NT2/D1 (cell line): ENCODE data around the gene KRTAP5-1.
"Not testable (repeated sequence)": the region's sequence is repeated elsewhere in the genome, so short reads cannot be mapped to it uniquely, and the experiment has no call there.

ENCODE experiments used
- DNase-seq: peaks from one replicate; pipeline ENCODE4 v3.0.0-alpha.2; 2011; ENCODE audit warnings: low read depth, low spot score
- H3K27me3 ChIP-seq: 2 replicates; pipeline ENCODE4 v1.6.0; 2011; ENCODE audit warnings: mild to moderate bottlenecking; ENCODE audit not compliant: insufficient read length, insufficient read depth
- H3K36me3 ChIP-seq: 2 replicates; pipeline ENCODE4 v1.6.1; 2011; ENCODE audit warnings: mild to moderate bottlenecking, low read length, mixed read lengths; ENCODE audit not compliant: insufficient read depth, insufficient read length
- H3K4me1 ChIP-seq: 2 replicates; pipeline ENCODE4 v1.5.1; 2011; ENCODE audit not compliant: insufficient read depth, insufficient read length
- H3K4me3 ChIP-seq: 2 replicates; pipeline ENCODE4 v1.5.1; 2011; ENCODE audit warnings: low read depth; ENCODE audit not compliant: insufficient read length
- H3K9ac ChIP-seq: 2 replicates; pipeline ENCODE4 v1.6.0; 2011; ENCODE audit warnings: low read depth; ENCODE audit not compliant: insufficient read length
- H3K9me3 ChIP-seq: 2 replicates; pipeline ENCODE4 v1.5.1; 2011; ENCODE audit warnings: mild to moderate bottlenecking, low read length; ENCODE audit not compliant: insufficient read depth
- SUZ12 ChIP-seq: IDR thresholded peaks from 2 replicates; pipeline ENCODE4 v1.6.1; 2011; ENCODE audit not compliant: insufficient read length, insufficient read depth; ENCODE audit errors: extremely low read depth
- YY1 ChIP-seq: IDR thresholded peaks from 2 replicates; pipeline ENCODE4 v1.6.1; 2011; ENCODE audit not compliant: insufficient read length, insufficient read depth
- ZNF274 ChIP-seq: IDR thresholded peaks from 2 replicates; pipeline ENCODE4 v1.6.1; 2011; ENCODE audit warnings: mild to moderate bottlenecking, low read depth, low read length

KRTAP5-1 gene

DNA sequence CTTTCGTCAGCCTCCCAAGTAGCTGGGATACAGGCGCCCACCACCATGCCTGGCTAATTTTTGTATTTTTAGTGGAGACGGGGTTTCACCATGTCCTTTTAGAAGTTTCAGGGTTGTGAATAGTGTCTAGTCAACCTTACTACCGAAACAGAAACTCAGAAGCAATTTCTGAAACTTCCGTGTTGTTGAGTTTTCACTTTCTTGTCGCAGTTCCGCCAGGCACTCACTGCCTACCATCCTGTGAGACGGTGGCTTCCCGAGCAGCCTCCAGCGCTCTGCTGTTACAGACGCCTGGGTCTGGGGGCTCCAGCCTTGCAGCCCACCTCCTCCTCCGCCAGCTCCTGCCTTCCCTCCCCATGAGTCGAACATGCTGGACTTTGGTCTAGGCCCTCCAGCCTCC, 20.8 kb upstream of the KRTAP5-1 start:
- DNase-seq, H3K9ac ChIP-seq: not testable (repeated sequence)

DNA sequence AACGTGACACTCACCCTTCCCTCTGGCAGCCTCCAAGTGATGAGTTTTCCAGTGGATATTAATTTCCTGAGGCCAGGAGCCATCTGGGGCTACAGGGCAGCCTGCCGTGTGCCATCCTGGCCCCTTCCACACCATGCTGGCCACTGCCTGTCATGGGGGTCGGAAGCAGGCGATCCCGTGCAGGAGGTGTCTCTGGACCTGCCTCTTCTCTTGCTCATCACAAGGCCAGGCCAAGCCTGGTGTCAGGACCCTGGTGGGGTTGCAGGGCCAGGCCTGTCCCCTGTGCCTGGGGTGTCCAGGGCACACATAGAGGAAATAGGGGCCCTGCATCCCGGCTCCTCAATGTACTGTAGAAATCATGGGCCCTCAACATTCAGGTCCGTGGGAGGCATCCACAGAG, 19.6 kb upstream of the KRTAP5-1 start:
- H3K9ac ChIP-seq: no peak overlapping the region
- TF ChIP-seq YY1 (no peak), SUZ12 (no peak), ZNF274 (no peak)
- peaks cover 7% of the 10 kb centered on the region for H3K4me1 ChIP-seq
- H3K9me3 ChIP-seq: no peaks in the 10 kb centered on the region
- DNase-seq: no peak
- H3K4me3 ChIP-seq: no peak overlapping the region
- H3K27me3 ChIP-seq: peaks cover 30% of the 10 kb centered on the region
- no peaks in the 10 kb centered on the region for H3K36me3 ChIP-seq

More for the DNA sequence above, 20.8 kb upstream of the KRTAP5-1 start:
- not testable (repeated sequence) for H3K4me3 ChIP-seq, H3K36me3 ChIP-seq, H3K4me1 ChIP-seq, H3K9me3 ChIP-seq
- H3K27me3 ChIP-seq: peaks cover 30% of the 10 kb centered on the region

GRCh38 chr11:1604181-1604580, 19.1 kb upstream of the KRTAP5-1 start:
- DNase-seq: no peak
- Histone ChIP-seq H3K9ac (no peak overlapping the region), H3K9me3 (no peaks in the 10 kb centered on the region), H3K36me3 (no peaks in the 10 kb centered on the region), H3K4me1 (peaks cover 7% of the 10 kb centered on the region), H3K4me3 (no peak overlapping the region), H3K27me3 (peaks cover 30% of the 10 kb centered on the region)
- TF ChIP-seq SUZ12: no peak
- TF ChIP-seq ZNF274: no peak
- TF ChIP-seq YY1: no peak

- Histone ChIP-seq H3K4me3 (no peak overlapping the region), H3K4me1 (peaks cover 7% of the 10 kb centered on the region), H3K9ac (no peak overlapping the region), H3K27me3 (peaks cover 30% of the 10 kb centered on the region), H3K9me3 (no peaks in the 10 kb centered on the region), H3K36me3 (no peaks in the 10 kb centered on the region)
- DNase-seq: no peak
- TF ChIP-seq YY1 (no peak), ZNF274 (no peak), SUZ12 (no peak)
These were observed 18.5 kb upstream of the KRTAP5-1 start for GRCh38 chr11:1603629-1604028.

DNA sequence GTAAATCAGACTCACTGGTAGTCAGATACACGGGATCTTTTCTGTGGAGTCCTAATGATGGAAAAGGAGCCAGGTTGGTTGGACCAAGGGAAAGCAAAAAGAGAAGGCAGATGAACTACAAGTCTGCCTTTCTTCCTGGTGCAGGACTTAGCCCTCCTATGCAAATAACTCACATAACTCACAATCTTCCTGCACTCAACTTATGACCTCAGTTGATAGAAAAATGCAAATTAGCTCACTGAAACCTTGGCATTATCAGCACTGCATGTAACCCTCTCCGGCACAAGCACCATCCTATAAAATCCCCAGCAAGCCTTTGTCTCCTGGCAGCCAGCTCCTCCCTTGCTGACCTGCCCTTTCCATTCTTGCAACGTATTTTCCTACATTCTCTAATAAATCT, 16.6 kb upstream of the KRTAP5-1 start:
- H3K36me3 ChIP-seq, H3K9me3 ChIP-seq, H3K4me1 ChIP-seq, H3K9ac ChIP-seq, H3K4me3 ChIP-seq, DNase-seq: not testable (repeated sequence)
- H3K27me3 ChIP-seq: peaks cover 16% of the 10 kb centered on the region

- Histone ChIP-seq H3K4me3 (no peak overlapping the region), H3K9ac (no peak overlapping the region), H3K36me3 (no peaks in the 10 kb centered on the region), H3K27me3 (peaks cover 8% of the 10 kb centered on the region), H3K9me3 (no peaks in the 10 kb centered on the region), H3K4me1 (peaks cover 8% of the 10 kb centered on the region)
- TF ChIP-seq ZNF274 (no peak), SUZ12 (no peak), YY1 (no peak)
- no peak for DNase-seq
These were observed 15.5 kb upstream of the KRTAP5-1 start for GRCh38 chr11:1600626-1601025.

DNA sequence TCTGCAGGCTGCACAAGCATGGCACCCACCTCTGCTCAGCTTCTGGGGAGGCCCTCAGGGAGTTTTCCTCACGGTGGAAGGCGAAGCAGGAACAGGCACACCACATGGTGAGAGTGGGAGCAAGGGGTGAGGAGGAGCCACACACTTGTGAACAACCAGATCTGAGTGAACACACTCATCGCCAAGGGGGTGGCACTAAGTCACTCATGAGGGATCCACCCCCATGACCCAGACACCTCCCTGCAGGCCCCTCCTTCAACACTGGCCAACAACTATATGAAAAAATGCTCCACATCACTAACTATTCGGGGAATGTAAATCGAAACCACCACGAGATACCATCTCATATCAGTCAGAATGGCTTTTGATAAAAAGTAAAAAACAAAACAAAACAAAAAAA, 13.7 kb upstream of the KRTAP5-1 start:
- no peak for DNase-seq
- Histone ChIP-seq H3K36me3 (no peaks in the 10 kb centered on the region), H3K9ac (no peak overlapping the region), H3K27me3 (peaks cover 4% of the 10 kb centered on the region), H3K4me1 (peaks cover 8% of the 10 kb centered on the region), H3K9me3 (no peaks in the 10 kb centered on the region), H3K4me3 (no peak overlapping the region)
- TF ChIP-seq YY1 (no peak), SUZ12 (no peak), ZNF274 (no peak)

GRCh38 chr11:1598406-1598805, 13.3 kb upstream of the KRTAP5-1 start:
- not testable (repeated sequence) for H3K9ac ChIP-seq, H3K36me3 ChIP-seq

More at GRCh38 chr11:1598406-1598805, 13.3 kb upstream of the KRTAP5-1 start:
- not testable (repeated sequence) for DNase-seq, H3K4me3 ChIP-seq, H3K9me3 ChIP-seq, H3K27me3 ChIP-seq, H3K4me1 ChIP-seq
